AG09319 (cell line): Measurements from ENCODE around the gene MAFB.

Experiments used
- DNase-seq: peaks from one replicate; pipeline ENCODE4 v3.0.0-alpha.2; 2010; ENCODE audit warnings: low read depth; ENCODE audit errors: extremely low read depth
- CTCF ChIP-seq: IDR thresholded peaks from 2 replicates; pipeline ENCODE4 v1.5.1; 2011; ENCODE audit warnings: low read depth, mild to moderate bottlenecking, inconsistent platforms, low read length, moderate library complexity

The MAFB gene

GRCh38 chr20:40720099-40720498 lies 31.1 kb upstream of the MAFB start:
- no peak for TF ChIP-seq CTCF

GRCh38 chr20:40718982-40719729 lies 30.1 kb upstream of the MAFB start:
- TF ChIP-seq CTCF: no peak

More at GRCh38 chr20:40720099-40720498, 31.1 kb upstream of the MAFB start:
- no peak for DNase-seq

GRCh38 chr20:40718214-40718977 lies 29.4 kb upstream of the MAFB start:
- TF ChIP-seq CTCF: no peak
- DNase-seq: no peak

More at GRCh38 chr20:40718982-40719729, 30.1 kb upstream of the MAFB start:
- DNase-seq: no peak

GRCh38 chr20:40717343-40717865 lies 28.4 kb upstream of the MAFB start:
- DNase-seq: no peak
- TF ChIP-seq CTCF: no peak

GRCh38 chr20:40715491-40715890 lies 26.5 kb upstream of the MAFB start:
- TF ChIP-seq CTCF: no peak
- DNase-seq: no peak

- no peak for DNase-seq
- TF ChIP-seq CTCF: no peak
Measured at GRCh38 chr20:40714916-40715315, 25.9 kb upstream of the MAFB start.

- DNase-seq: no peak
- no peak for TF ChIP-seq CTCF
Measured at GRCh38 chr20:40714109-40714508, 25.1 kb upstream of the MAFB start.
